CD4-positive, alpha-beta memory T cell (primary cell): ENCODE data around the gene INPP4B. TPM values are rescaled to one million over a fixed set of nuclear protein-coding genes. Genes with fewer than 3 reads are reported as not detected.
"Not testable (repeated sequence)": the region's sequence is repeated elsewhere in the genome, so short reads cannot be mapped to it uniquely, and the experiment has no call there.

Experiments
- CTCF ChIA-PET: fragments of 350-600 bp; sonication (Branson Sonifier 250); formaldehyde crosslinking; loops from one replicate; lab custom pipeline; 2021; ENCODE audit warnings: inconsistent platforms; ENCODE audit not compliant: partially characterized antibody; lab: Charles Lee
- POLR2A ChIA-PET: fragments of 350-600 bp; sonication (Branson Sonifier 250); formaldehyde crosslinking; loops from one replicate; lab custom pipeline; 2021; ENCODE audit not compliant: partially characterized antibody; lab: Charles Lee
- DNase-seq, 5 donors: peaks; one replicate each; pipeline versions ENCODE4 v3.0.0 to v3.0.0-alpha.2; 2020 to 2022; ENCODE audit warnings: mixed read lengths in 1 of 5
- H3K27ac ChIP-seq: one replicate; pipeline ENCODE4 v1.7.0; 2013; ENCODE audit warnings: low read depth, low read length
- H3K27me3 ChIP-seq: 2 replicates; pipeline ENCODE4 v1.7.0; 2013; ENCODE audit warnings: mild to moderate bottlenecking, low read length, moderate library complexity; ENCODE audit not compliant: insufficient read depth
- H3K36me3 ChIP-seq: 2 replicates; pipeline ENCODE4 v1.7.0; 2013; ENCODE audit warnings: mild to moderate bottlenecking, low read length, moderate library complexity; ENCODE audit not compliant: insufficient read depth
- H3K4me1 ChIP-seq: 2 replicates; pipeline ENCODE4 v1.7.0; 2013; ENCODE audit warnings: mild to moderate bottlenecking, low read length, moderate library complexity; ENCODE audit not compliant: insufficient read depth
- H3K4me3 ChIP-seq, 2 donors: one replicate each; pipeline ENCODE4 v1.7.0; 2013; ENCODE audit warnings: low read length in 2 of 2, mild to moderate bottlenecking in 1 of 2
- H3K9me3 ChIP-seq, 2 donors: one replicate each; pipeline ENCODE4 v1.7.0; 2013; ENCODE audit warnings: low read length in 2 of 2, control low read depth in 1 of 2; ENCODE audit not compliant: control insufficient read depth in 1 of 2
- H3K27ac Mint-ChIP-seq, 7 donors: one replicate each; pipeline ENCODE4 v1.8.0; 2020 to 2021; ENCODE audit warnings: mixed read lengths in 7 of 7, mild to moderate bottlenecking in 6 of 7, inconsistent platforms in 3 of 7, moderate library complexity in 3 of 7
- H3K27me3 Mint-ChIP-seq, 2 donors: one replicate each; pipeline ENCODE4 v1.8.0; 2020 to 2021; ENCODE audit warnings: mixed read lengths in 2 of 2
- H3K36me3 Mint-ChIP-seq, 2 donors: one replicate each; pipeline ENCODE4 v1.8.0; 2020 to 2021; ENCODE audit warnings: mixed read lengths in 2 of 2, inconsistent platforms in 1 of 2, mild to moderate bottlenecking in 1 of 2
- H3K4me1 Mint-ChIP-seq, 4 donors: one replicate each; pipeline ENCODE4 v1.8.0; 2020 to 2021; ENCODE audit warnings: mixed read lengths in 4 of 4, mild to moderate bottlenecking in 1 of 4
- H3K4me3 Mint-ChIP-seq, 8 donors: one replicate each; pipeline ENCODE4 v1.8.0; 2020 to 2021; ENCODE audit warnings: mixed read lengths in 8 of 8, mild to moderate bottlenecking in 7 of 8, moderate library complexity in 6 of 8, inconsistent platforms in 3 of 8
- H3K9me3 Mint-ChIP-seq, 8 donors: one replicate each; pipeline ENCODE4 v1.8.0; 2020 to 2021; ENCODE audit warnings: mixed read lengths in 8 of 8, mild to moderate bottlenecking in 5 of 8, inconsistent platforms in 3 of 8, moderate library complexity in 1 of 8
- intact Hi-C: fragments of 100-400 bp; cut with micrococcal nuclease; formaldehyde crosslinking; loops from one replicate; pipeline ENCODE4 v1.15.1; 2023
- polyA plus RNA-seq, 2 donors: library from polyadenylated mRNA; unstranded; fragments of 300-500 nt; fragmentation: Illumina TruSeq; gene quantifications; one replicate each; pipeline ENCODE4 v1.2.3, GENCODE V29; 2021
- total RNA-seq, 2 experiments: library from RNA; stranded (reverse); gene quantifications; one replicate each; pipeline ENCODE4 v1.2.3, GENCODE V29; 2021

INPP4B gene
- total and polyA plus RNA-seq, 4 experiments from 2014 or later, result 76.7 to 112 (median 80.8) TPM

- no peaks in the 10 kb centered on the region for H3K36me3 Mint-ChIP-seq
- POLR2A ChIA-PET, result no interaction called here
- Histone ChIP-seq H3K9me3 (no peaks in the 10 kb centered on the region), H3K4me3 (no peak overlapping the region), H3K36me3 (no peaks in the 10 kb centered on the region), H3K4me1 (peaks cover 10% of the 10 kb centered on the region), H3K27ac (no peak overlapping the region), H3K27me3 (no peaks in the 10 kb centered on the region)
- H3K27me3 Mint-ChIP-seq, result no peaks in the 10 kb centered on the region
- H3K4me3 Mint-ChIP-seq, result no peak overlapping the region
- CTCF ChIA-PET, result no interaction called here
- H3K27ac Mint-ChIP-seq, result no peak overlapping the region
- peaks cover 10 to 12% (median 12%) of the 10 kb centered on the region in 4 donors for H3K4me1 Mint-ChIP-seq
- intact Hi-C loops, result no loop called here
- DNase-seq, result no peak
- H3K9me3 Mint-ChIP-seq, result no peaks in the 10 kb centered on the region
Observed at GRCh38 chr4:142813388-142813787, 32.7 kb downstream of the INPP4B start.

GRCh38 chr4:142812091-142812490, 34.0 kb downstream of the INPP4B start:
- Histone ChIP-seq H3K27me3 (no peaks in the 10 kb centered on the region), H3K9me3 (no peaks in the 10 kb centered on the region), H3K36me3 (no peaks in the 10 kb centered on the region), H3K27ac (no peak overlapping the region), H3K4me3 (no peak overlapping the region), H3K4me1 (peaks cover under 1% of the 10 kb centered on the region)
- ChIA-PET POLR2A (no interaction called here), CTCF (no interaction called here)
- Mint-ChIP-seq H3K27ac (no peak overlapping the region), H3K4me3 (no peak overlapping the region), H3K27me3 (no peaks in the 10 kb centered on the region), H3K9me3 (no peaks in the 10 kb centered on the region), H3K36me3 (no peaks in the 10 kb centered on the region), H3K4me1 (peaks cover 0 to under 1% (median under 1%) of the 10 kb centered on the region in 4 donors)
- intact Hi-C loops, result no loop called here
- no peak for DNase-seq

- H3K9me3 Mint-ChIP-seq, result no peaks in the 10 kb centered on the region
- no peaks in the 10 kb centered on the region for H3K36me3 Mint-ChIP-seq
- H3K27ac ChIP-seq, result no peak overlapping the region
- no peak overlapping the region for H3K4me3 ChIP-seq
- no peak overlapping the region for H3K4me3 Mint-ChIP-seq
- POLR2A ChIA-PET, result no interaction called here
- no peaks in the 10 kb centered on the region for H3K4me1 Mint-ChIP-seq
- no peaks in the 10 kb centered on the region for H3K36me3 ChIP-seq
- intact Hi-C loops, result no loop called here
- DNase-seq, result no peak
- no peaks in the 10 kb centered on the region for H3K9me3 ChIP-seq
- CTCF ChIA-PET, result no interaction called here
- no peaks in the 10 kb centered on the region for H3K4me1 ChIP-seq
- H3K27ac Mint-ChIP-seq, result peak overlapping the region in 1 of 7 donors; percentile 18
- H3K27me3 ChIP-seq, result no peaks in the 10 kb centered on the region
- no peaks in the 10 kb centered on the region for H3K27me3 Mint-ChIP-seq
Observed at GRCh38 chr4:142811034-142811433, 35.1 kb downstream of the INPP4B start.

DNA sequence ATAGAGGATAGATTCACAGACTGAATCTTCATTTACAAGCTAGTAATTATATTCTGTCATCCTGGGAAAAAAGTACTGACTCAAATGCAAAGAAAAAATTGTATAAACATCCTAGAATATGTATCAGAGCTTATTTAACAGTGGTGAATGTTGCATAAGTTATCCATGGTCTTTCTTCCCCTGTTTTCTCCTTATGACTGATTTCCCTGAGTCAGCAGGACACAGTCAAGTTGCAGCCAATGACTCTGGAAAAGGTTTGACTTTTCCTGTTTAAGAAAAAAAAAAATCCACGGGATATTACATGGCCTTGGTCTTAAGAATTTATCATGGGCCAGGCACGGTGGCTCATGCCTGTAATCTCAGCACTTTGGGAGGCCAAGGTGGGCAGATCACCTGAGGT, 36.5 kb downstream of the INPP4B start:
- H3K36me3 ChIP-seq, result no peaks in the 10 kb centered on the region
- H3K4me1 ChIP-seq, result no peaks in the 10 kb centered on the region
- no peak overlapping the region for H3K27ac ChIP-seq
- H3K27me3 Mint-ChIP-seq, result no peaks in the 10 kb centered on the region
- no peaks in the 10 kb centered on the region for H3K4me1 Mint-ChIP-seq
- H3K36me3 Mint-ChIP-seq, result no peaks in the 10 kb centered on the region
- intact Hi-C loops, result no loop called here
- H3K9me3 Mint-ChIP-seq, result no peaks in the 10 kb centered on the region
- no peaks in the 10 kb centered on the region for H3K27me3 ChIP-seq
- ChIA-PET POLR2A (no interaction called here), CTCF (no interaction called here)
- no peak overlapping the region for H3K4me3 Mint-ChIP-seq
- H3K4me3 ChIP-seq, result no peak overlapping the region
- no peak for DNase-seq
- no peaks in the 10 kb centered on the region for H3K9me3 ChIP-seq
- no peak overlapping the region for H3K27ac Mint-ChIP-seq

GRCh38 chr4:142803879-142804278, 42.2 kb downstream of the INPP4B start:
- H3K4me1 ChIP-seq, intact Hi-C loops, H3K36me3 ChIP-seq, H3K9me3 Mint-ChIP-seq, DNase-seq, H3K4me3 Mint-ChIP-seq, H3K36me3 Mint-ChIP-seq, POLR2A ChIA-PET, H3K4me3 ChIP-seq, CTCF ChIA-PET, H3K27ac Mint-ChIP-seq, H3K27me3 Mint-ChIP-seq, H3K9me3 ChIP-seq, H3K27ac ChIP-seq, H3K27me3 ChIP-seq: not testable (repeated sequence)
- peaks cover 6 to 16% (median 10%) of the 10 kb centered on the region in 4 donors for H3K4me1 Mint-ChIP-seq

DNA sequence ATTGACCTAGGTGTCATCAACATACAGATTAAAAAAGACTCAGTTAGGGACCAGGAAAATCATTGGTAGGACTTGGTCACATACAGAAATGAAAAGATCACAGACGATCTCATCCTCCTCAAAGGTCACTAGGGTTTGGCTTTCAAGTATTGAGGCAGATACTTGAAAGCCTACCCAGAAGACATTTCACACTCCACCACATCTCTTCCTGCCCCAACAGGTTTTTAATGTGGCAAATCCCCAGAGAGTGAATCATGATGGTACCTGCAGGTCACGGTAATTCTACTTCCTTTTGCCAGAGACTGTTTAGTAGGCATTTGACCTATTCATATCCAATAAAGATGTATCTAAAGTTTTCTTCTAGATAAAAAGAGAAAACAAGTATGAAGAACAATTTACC, 44.1 kb downstream of the INPP4B start:
- POLR2A ChIA-PET, result no interaction called here
- no peak overlapping the region for H3K4me3 ChIP-seq
- Mint-ChIP-seq H3K36me3 (no peaks in the 10 kb centered on the region), H3K4me1 (peaks cover 6 to 16% (median 10%) of the 10 kb centered on the region in 4 donors), H3K27me3 (no peaks in the 10 kb centered on the region), H3K4me3 (peak overlapping the region in 1 of 8 donors; percentile 39), H3K27ac (peak overlapping the region in 1 of 7 donors; percentile 17), H3K9me3 (no peaks in the 10 kb centered on the region)
- no peak overlapping the region for H3K27ac ChIP-seq
- no peaks in the 10 kb centered on the region for H3K36me3 ChIP-seq
- no peaks in the 10 kb centered on the region for H3K27me3 ChIP-seq
- no peaks in the 10 kb centered on the region for H3K9me3 ChIP-seq
- H3K4me1 ChIP-seq, result peaks cover 7% of the 10 kb centered on the region
- intact Hi-C loops, result no loop called here
- peak in 3 of 5 donors; percentile 2 to 10 (median 7) for DNase-seq
- CTCF ChIA-PET, result no interaction called here

DNA sequence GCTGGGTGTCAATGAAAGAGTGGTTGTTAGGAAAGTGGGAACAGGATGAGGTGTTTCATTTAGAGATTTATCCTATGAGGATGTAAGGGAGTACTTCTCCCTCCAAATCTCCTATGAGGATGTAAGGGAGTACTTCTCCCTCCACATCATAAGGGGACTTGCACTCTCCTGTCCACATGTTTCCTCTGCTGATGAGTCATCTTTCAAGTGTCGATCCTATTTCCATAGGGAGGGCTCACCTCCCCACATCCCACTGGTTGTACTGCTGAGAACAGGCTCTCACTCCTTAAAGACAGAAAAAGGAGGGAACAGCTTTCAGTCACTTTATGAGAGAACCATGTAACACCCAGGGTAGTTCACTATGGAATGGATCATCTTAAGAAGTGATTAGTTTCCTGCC, 65.0 kb downstream of the INPP4B start:
- ChIA-PET CTCF (no interaction called here), POLR2A (no interaction called here)
- Histone ChIP-seq H3K36me3 (no peaks in the 10 kb centered on the region), H3K4me1 (no peaks in the 10 kb centered on the region), H3K27me3 (no peaks in the 10 kb centered on the region), H3K9me3 (no peaks in the 10 kb centered on the region), H3K4me3 (no peak overlapping the region), H3K27ac (no peak overlapping the region)
- Mint-ChIP-seq H3K27me3 (peaks cover 0 to 8% of the 10 kb centered on the region in 2 donors), H3K36me3 (no peaks in the 10 kb centered on the region), H3K4me3 (no peak overlapping the region), H3K27ac (no peak overlapping the region), H3K9me3 (peaks cover 0 to 2% (median 0%) of the 10 kb centered on the region in 8 donors), H3K4me1 (no peaks in the 10 kb centered on the region)
- intact Hi-C loops, result no loop called here
- no peak for DNase-seq

DNA sequence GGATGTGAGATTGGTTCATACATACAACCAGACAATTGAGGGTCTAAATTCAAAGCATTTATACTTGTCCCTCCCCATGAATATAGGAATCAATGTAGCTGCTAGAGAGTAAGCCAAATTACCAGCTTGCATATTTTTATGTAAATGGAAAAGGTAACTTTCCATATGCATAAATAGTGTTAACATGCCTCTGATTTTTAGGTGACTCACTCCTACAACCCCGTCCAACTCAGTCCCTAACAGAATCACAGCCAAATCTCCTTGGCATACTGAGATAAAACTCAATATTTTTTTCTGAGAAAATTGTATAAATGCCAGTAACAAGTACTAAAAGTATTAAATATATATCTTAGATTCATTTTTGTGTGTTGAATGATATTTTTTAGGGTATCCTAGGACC, 67.2 kb downstream of the INPP4B start:
- intact Hi-C loops, result no loop called here
- Mint-ChIP-seq H3K4me1 (no peaks in the 10 kb centered on the region), H3K4me3 (no peak overlapping the region), H3K9me3 (peaks cover 0 to 2% (median 0%) of the 10 kb centered on the region in 8 donors), H3K27me3 (peaks cover 0 to 8% of the 10 kb centered on the region in 2 donors), H3K36me3 (no peaks in the 10 kb centered on the region), H3K27ac (no peak overlapping the region)
- Histone ChIP-seq H3K27me3 (no peaks in the 10 kb centered on the region), H3K4me1 (no peaks in the 10 kb centered on the region), H3K36me3 (no peaks in the 10 kb centered on the region), H3K4me3 (no peak overlapping the region), H3K27ac (no peak overlapping the region), H3K9me3 (no peaks in the 10 kb centered on the region)
- ChIA-PET CTCF (interaction anchor here (1.3 kb wide), 1 partner anchor 9 kb away, joined by 3 read pairs; no protein-coding TSS in a partner anchor), POLR2A (no interaction called here)
- DNase-seq, result no peak
